H9 (cell line): ENCODE results near the gene ATXN1L. TPM values are rescaled to one million over a fixed set of nuclear protein-coding genes. Genes with fewer than 3 reads are reported as not detected.

ENCODE experiments used
- DNase-seq: peaks from one replicate; pipeline ENCODE4 v3.0.0-alpha.2; 2017
- H2AFZ ChIP-seq: one replicate; pipeline ENCODE4 v1.6.1; 2013; ENCODE audit warnings: mild to moderate bottlenecking, low read length, control low read depth, moderate library complexity
- H2AK5ac ChIP-seq: 2 replicates; pipeline ENCODE4 v1.6.1; 2013; ENCODE audit warnings: low read length, control low read depth, mixed read lengths; ENCODE audit not compliant: insufficient read length
- H2BK120ac ChIP-seq: one replicate; pipeline ENCODE4 v1.6.1; 2013; ENCODE audit warnings: low read depth, mild to moderate bottlenecking, low read length, control low read depth, inconsistent platforms; ENCODE audit not compliant: poor library complexity, severe bottlenecking
- H2BK12ac ChIP-seq: 2 replicates; pipeline ENCODE4 v1.6.1; 2013; ENCODE audit warnings: low read length, control low read depth, mixed read lengths, low read depth; ENCODE audit not compliant: insufficient read length
- H2BK15ac ChIP-seq: 2 replicates; pipeline ENCODE4 v1.6.1; 2013; ENCODE audit warnings: low read depth, low read length, control low read depth
- H2BK20ac ChIP-seq: one replicate; pipeline ENCODE4 v1.6.1; 2013; ENCODE audit warnings: low read depth, mild to moderate bottlenecking, low read length, control low read depth, inconsistent platforms; ENCODE audit not compliant: poor library complexity, severe bottlenecking
- H2BK5ac ChIP-seq: 2 replicates; pipeline ENCODE4 v1.6.1; 2013; ENCODE audit warnings: low read length, control low read depth, mixed read lengths; ENCODE audit not compliant: insufficient read length
- H3K14ac ChIP-seq: 2 replicates; pipeline ENCODE4 v1.6.1; 2013; ENCODE audit warnings: low read length, control low read depth; ENCODE audit not compliant: insufficient read depth
- H3K18ac ChIP-seq: 2 replicates; pipeline ENCODE4 v1.6.1; 2013; ENCODE audit warnings: low read depth, mild to moderate bottlenecking, mixed read lengths, low read length, control low read depth; ENCODE audit not compliant: insufficient read length
- H3K23ac ChIP-seq: 2 replicates; pipeline ENCODE4 v1.6.1; 2013; ENCODE audit warnings: low read length, control low read depth, mixed read lengths, low read depth; ENCODE audit not compliant: insufficient read length
- H3K23me2 ChIP-seq: 2 replicates; pipeline ENCODE4 v1.6.1; 2013; ENCODE audit warnings: low read depth, mild to moderate bottlenecking, mixed read lengths, low read length, control low read depth; ENCODE audit not compliant: insufficient read length, poor library complexity, severe bottlenecking
- H3K27ac ChIP-seq: 2 replicates; pipeline ENCODE4 v1.5.1; 2013; ENCODE audit warnings: low read length, control low read depth, mixed read lengths, low read depth; ENCODE audit not compliant: insufficient read length
- H3K27me3 ChIP-seq: 2 replicates; pipeline ENCODE4 v1.6.1; 2013; ENCODE audit warnings: low read length, control low read depth, inconsistent platforms; ENCODE audit not compliant: insufficient read depth
- H3K4ac ChIP-seq: 2 replicates; pipeline ENCODE4 v1.6.1; 2013; ENCODE audit warnings: low read depth, mild to moderate bottlenecking, control low read depth, inconsistent platforms, low read length, moderate library complexity
- H3K4me1 ChIP-seq: 2 replicates; pipeline ENCODE4 v1.6.1; 2013; ENCODE audit warnings: low read length, control low read depth, inconsistent platforms; ENCODE audit not compliant: insufficient read depth
- H3K4me2 ChIP-seq: 2 replicates; pipeline ENCODE4 v1.6.1; 2013; ENCODE audit warnings: low read length, control low read depth, mixed read lengths; ENCODE audit not compliant: insufficient read length, insufficient read depth
- H3K56ac ChIP-seq: 2 replicates; pipeline ENCODE4 v1.6.1; 2013; ENCODE audit warnings: low read depth, mild to moderate bottlenecking, mixed read lengths, low read length, control low read depth; ENCODE audit not compliant: insufficient read length
- H3K79me1 ChIP-seq: 2 replicates; pipeline ENCODE4 v1.6.1; 2013; ENCODE audit warnings: low read depth, mild to moderate bottlenecking, moderate library complexity, low read length, control low read depth, inconsistent platforms; ENCODE audit not compliant: insufficient read depth, poor library complexity, severe bottlenecking
- H3K79me2 ChIP-seq: 2 replicates; pipeline ENCODE4 v1.6.1; 2013; ENCODE audit warnings: low read length, control low read depth, inconsistent platforms; ENCODE audit not compliant: insufficient read depth
- H3K9ac ChIP-seq: 2 replicates; pipeline ENCODE4 v1.6.1; 2013; ENCODE audit warnings: low read length, control low read depth, mixed read lengths; ENCODE audit not compliant: insufficient read length; ENCODE audit errors: extremely low read depth
- H3K9me3 ChIP-seq: one replicate; pipeline ENCODE4 v1.6.1; 2013; ENCODE audit warnings: low read depth, low read length, inconsistent platforms; ENCODE audit not compliant: control insufficient read depth
- H3T11ph ChIP-seq: one replicate; pipeline ENCODE4 v1.6.1; 2013; ENCODE audit warnings: mild to moderate bottlenecking, low read length, control low read depth, inconsistent platforms
- H4K20me1 ChIP-seq: one replicate; pipeline ENCODE4 v1.6.1; 2013; ENCODE audit not compliant: control insufficient read depth, insufficient read length, insufficient read depth
- H4K5ac ChIP-seq: 2 replicates; pipeline ENCODE4 v1.6.1; 2013; ENCODE audit warnings: low read depth, mild to moderate bottlenecking, mixed read lengths, low read length, control low read depth; ENCODE audit not compliant: insufficient read length
- H4K8ac ChIP-seq: replicated peaks from 2 replicates; pipeline ENCODE4 v1.6.1; 2013; ENCODE audit warnings: low read length, control low read depth, mixed read lengths, low read depth; ENCODE audit not compliant: insufficient read length
- H4K91ac ChIP-seq: 2 replicates; pipeline ENCODE4 v1.6.1; 2013; ENCODE audit warnings: low read depth, mild to moderate bottlenecking, moderate library complexity, mixed read lengths, low read length, control low read depth; ENCODE audit not compliant: insufficient read length
- H3K27ac Mint-ChIP-seq, 3 experiments: 2 replicates in 2 of 3; 3 replicates in 1 of 3; pipeline ENCODE4 v1.8.0; 2020 to 2021; ENCODE audit warnings: mixed read lengths in 3 of 3, mild to moderate bottlenecking in 1 of 3, moderate library complexity in 1 of 3
- H3K27me3 Mint-ChIP-seq: 2 replicates; pipeline ENCODE4 v1.8.0; 2021; ENCODE audit warnings: low read depth, mild to moderate bottlenecking, moderate library complexity, mixed read lengths
- H3K36me3 Mint-ChIP-seq, 3 experiments: 2 replicates in 2 of 3; 3 replicates in 1 of 3; pipeline ENCODE4 v1.8.0; 2020 to 2021; ENCODE audit warnings: low read depth in 3 of 3, mixed read lengths in 3 of 3; ENCODE audit not compliant: insufficient read depth in 1 of 3
- H3K4me1 Mint-ChIP-seq, 2 experiments: 2 replicates each; pipeline ENCODE4 v1.8.0; 2020; ENCODE audit warnings: mixed read lengths in 2 of 2
- H3K4me3 Mint-ChIP-seq, 2 experiments: 2 replicates in 1 of 2; 3 replicates in 1 of 2; pipeline ENCODE4 v1.8.0; 2020 to 2021; ENCODE audit warnings: mild to moderate bottlenecking in 2 of 2, mixed read lengths in 2 of 2, moderate library complexity in 1 of 2
- H3K9me3 Mint-ChIP-seq, 2 experiments: 2 replicates in 1 of 2; 3 replicates in 1 of 2; pipeline ENCODE4 v1.8.0; 2020; ENCODE audit warnings: mild to moderate bottlenecking in 2 of 2, mixed read lengths in 2 of 2, moderate library complexity in 1 of 2
- WGBS: extraction: QIAGEN DNeasy Blood & Tissue Kit; methylation state at CpG from one replicate; pipeline ENCODE4 v1.1.7; 2013; ENCODE audit warnings: missing lambda C conversion rate, low lambda C conversion rate, mixed read lengths; ENCODE audit not compliant: insufficient read length; ENCODE audit errors: extremely low coverage; 5-methylcytosine and 5-hydroxymethylcytosine counted together
- total RNA-seq: library from RNA; stranded (reverse); gene quantifications from 2 replicates; pipeline ENCODE4 v1.2.1, GENCODE V29; 2021
- TF ChIP-seq, protein P1 (sequence below): fragments of 200-600 bp; sonication (generic); conservative IDR thresholded peaks from 3 replicates; pipeline ENCODE4 v1.8.0; 2021; ENCODE audit warnings: antibody characterized with exemption, mild to moderate bottlenecking

ATXN1L gene
- total RNA-seq, 1 experiment from 2014 or later: 30.3 TPM

DNA sequence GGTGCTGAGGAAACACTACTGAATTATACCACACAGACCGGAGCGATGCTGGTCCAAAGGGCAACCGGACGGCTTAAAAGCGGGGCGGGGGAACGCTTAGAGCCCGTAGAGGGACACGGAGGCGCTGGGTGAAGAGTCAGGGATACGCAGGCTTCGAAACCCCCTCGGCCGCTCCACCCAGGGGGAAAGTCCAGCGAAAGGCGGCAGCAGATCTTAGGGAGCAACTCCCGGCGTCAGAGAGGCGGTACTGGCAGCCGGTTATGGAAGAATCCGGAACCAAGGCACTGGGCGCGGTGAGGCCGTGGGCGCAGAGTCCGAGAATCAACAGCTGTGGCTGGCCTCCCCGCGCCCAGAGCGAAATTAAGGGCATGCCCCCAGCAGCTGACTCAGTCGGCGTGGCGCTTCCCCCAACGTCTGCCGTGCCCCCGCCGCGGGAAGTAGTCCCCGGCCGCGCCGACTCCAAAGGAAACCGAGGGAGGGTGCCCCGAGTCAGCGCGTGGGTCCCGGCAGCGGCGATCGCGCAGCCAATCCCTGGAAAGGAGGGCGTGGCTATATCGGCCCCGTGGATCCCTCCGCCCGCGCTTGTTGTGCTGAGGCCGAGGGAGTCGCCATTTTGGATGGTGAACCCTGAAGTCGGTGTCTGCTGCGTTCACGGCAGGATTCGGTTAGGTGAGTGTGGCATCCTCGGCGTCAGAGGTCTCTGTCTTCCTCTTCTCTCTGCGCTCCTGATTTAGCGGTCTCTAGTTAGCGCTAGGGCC is 49.3 kb downstream of the ATXN1L start, which contains the start of gene IST1:
Gene IST1, plus strand, starts transcription at position 611 of the 758 bp plus-strand sequence. CDS start 20,110 bp downstream, outside the sequence.
- no peaks in the 10 kb centered on the region; the same call in 1 of the 2 replicates for H3K27me3 Mint-ChIP-seq
- no peaks in the 10 kb centered on the region for H3K79me1 ChIP-seq
- H3K27ac Mint-ChIP-seq: peak within 1 kb of the TSS; percentile 99 to 100 (median 99)
- H3K23ac ChIP-seq: no peak within 1 kb of the TSS
- H2BK120ac ChIP-seq: no peak within 1 kb of the TSS
- no peak within 1 kb of the TSS for H4K91ac ChIP-seq
- peaks cover 0 to 2% of the 10 kb centered on the region in 2 experiments; a peak in 1 of 5 replicates for H3K9me3 Mint-ChIP-seq
- H4K5ac ChIP-seq: no peak within 1 kb of the TSS
- TF ChIP-seq, protein P1, sequence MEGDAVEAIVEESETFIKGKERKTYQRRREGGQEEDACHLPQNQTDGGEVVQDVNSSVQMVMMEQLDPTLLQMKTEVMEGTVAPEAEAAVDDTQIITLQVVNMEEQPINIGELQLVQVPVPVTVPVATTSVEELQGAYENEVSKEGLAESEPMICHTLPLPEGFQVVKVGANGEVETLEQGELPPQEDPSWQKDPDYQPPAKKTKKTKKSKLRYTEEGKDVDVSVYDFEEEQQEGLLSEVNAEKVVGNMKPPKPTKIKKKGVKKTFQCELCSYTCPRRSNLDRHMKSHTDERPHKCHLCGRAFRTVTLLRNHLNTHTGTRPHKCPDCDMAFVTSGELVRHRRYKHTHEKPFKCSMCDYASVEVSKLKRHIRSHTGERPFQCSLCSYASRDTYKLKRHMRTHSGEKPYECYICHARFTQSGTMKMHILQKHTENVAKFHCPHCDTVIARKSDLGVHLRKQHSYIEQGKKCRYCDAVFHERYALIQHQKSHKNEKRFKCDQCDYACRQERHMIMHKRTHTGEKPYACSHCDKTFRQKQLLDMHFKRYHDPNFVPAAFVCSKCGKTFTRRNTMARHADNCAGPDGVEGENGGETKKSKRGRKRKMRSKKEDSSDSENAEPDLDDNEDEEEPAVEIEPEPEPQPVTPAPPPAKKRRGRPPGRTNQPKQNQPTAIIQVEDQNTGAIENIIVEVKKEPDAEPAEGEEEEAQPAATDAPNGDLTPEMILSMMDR: no peak
- H3K56ac ChIP-seq: no peak within 1 kb of the TSS
- H3K27me3 ChIP-seq: no peaks in the 10 kb centered on the region
- no peak within 1 kb of the TSS for H3K4ac ChIP-seq
- peak within 1 kb of the TSS; percentile 17 for H2BK5ac ChIP-seq
- H4K8ac ChIP-seq: no peak within 1 kb of the TSS
- H2AFZ ChIP-seq: no peak within 1 kb of the TSS
- H4K20me1 ChIP-seq: no peaks in the 10 kb centered on the region
- H3K14ac ChIP-seq: peak within 1 kb of the TSS; percentile 90
- H3K18ac ChIP-seq: peak within 1 kb of the TSS; percentile 62
- no CpG with 5 or more reads among the region's 67 CpGs for WGBS
- peak; percentile 95 for DNase-seq
- H3K9me3 ChIP-seq: no peaks in the 10 kb centered on the region
- no peak within 1 kb of the TSS for H3T11ph ChIP-seq
- no peaks in the 10 kb centered on the region for H3K4me1 ChIP-seq
- H3K4me2 ChIP-seq: peak within 1 kb of the TSS; percentile 93
- peaks cover 8 to 16% of the 10 kb centered on the region in 2 experiments for H3K4me1 Mint-ChIP-seq
- H3K36me3 Mint-ChIP-seq: peaks cover 6 to 8% (median 8%) of the 10 kb centered on the region in 3 experiments; a peak in 6 of 7 replicates
- peaks cover 7% of the 10 kb centered on the region for H3K23me2 ChIP-seq
- no peak within 1 kb of the TSS for H2BK15ac ChIP-seq
- H3K27ac ChIP-seq: peak within 1 kb of the TSS; percentile 59
- H2BK20ac ChIP-seq: no peak within 1 kb of the TSS
- H3K4me3 Mint-ChIP-seq: peak within 1 kb of the TSS; percentile 97 to 98
- H2AK5ac ChIP-seq: no peak within 1 kb of the TSS
- no peak within 1 kb of the TSS for H2BK12ac ChIP-seq
- peaks cover 30% of the 10 kb centered on the region; the same call in 1 of the 2 replicates for H3K79me2 ChIP-seq
- H3K9ac ChIP-seq: peak within 1 kb of the TSS; percentile 95
